GM03348 (cell line): Measurements from ENCODE around the gene LIME1.
A peak's percentile ranks its signal among the peaks of the same experiment; 100 is the strongest.

ENCODE experiments used
- DNase-seq: peaks from one replicate; pipeline ENCODE4 v3.0.0; 2012; ENCODE audit warnings: low spot score

Gene LIME1

DNA sequence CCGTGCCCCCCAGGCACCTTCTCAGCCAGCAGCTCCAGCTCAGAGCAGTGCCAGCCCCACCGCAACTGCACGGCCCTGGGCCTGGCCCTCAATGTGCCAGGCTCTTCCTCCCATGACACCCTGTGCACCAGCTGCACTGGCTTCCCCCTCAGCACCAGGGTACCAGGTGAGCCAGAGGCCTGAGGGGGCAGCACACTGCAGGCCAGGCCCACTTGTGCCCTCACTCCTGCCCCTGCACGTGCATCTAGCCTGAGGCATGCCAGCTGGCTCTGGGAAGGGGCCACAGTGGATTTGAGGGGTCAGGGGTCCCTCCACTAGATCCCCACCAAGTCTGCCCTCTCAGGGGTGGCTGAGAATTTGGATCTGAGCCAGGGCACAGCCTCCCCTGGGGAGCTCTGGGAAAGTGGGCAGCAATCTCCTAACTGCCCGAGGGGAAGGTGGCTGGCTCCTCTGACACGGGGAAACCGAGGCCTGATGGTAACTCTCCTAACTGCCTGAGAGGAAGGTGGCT is 39.1 kb upstream of the LIME1 start:
- DNase-seq = no peak

DNA sequence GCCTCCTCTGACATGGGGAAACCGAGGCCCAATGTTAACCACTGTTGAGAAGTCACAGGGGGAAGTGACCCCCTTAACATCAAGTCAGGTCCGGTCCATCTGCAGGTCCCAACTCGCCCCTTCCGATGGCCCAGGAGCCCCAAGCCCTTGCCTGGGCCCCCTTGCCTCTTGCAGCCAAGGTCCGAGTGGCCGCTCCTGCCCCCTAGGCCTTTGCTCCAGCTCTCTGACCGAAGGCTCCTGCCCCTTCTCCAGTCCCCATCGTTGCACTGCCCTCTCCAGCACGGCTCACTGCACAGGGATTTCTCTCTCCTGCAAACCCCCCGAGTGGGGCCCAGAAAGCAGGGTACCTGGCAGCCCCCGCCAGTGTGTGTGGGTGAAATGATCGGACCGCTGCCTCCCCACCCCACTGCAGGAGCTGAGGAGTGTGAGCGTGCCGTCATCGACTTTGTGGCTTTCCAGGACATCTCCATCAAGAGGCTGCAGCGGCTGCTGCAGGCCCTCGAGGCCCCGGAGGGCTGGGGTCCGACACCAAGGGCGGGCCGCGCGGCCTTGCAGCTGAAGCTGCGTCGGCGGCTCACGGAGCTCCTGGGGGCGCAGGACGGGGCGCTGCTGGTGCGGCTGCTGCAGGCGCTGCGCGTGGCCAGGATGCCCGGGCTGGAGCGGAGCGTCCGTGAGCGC is 38.5 kb upstream of the LIME1 start:
- DNase-seq = no peak

DNA sequence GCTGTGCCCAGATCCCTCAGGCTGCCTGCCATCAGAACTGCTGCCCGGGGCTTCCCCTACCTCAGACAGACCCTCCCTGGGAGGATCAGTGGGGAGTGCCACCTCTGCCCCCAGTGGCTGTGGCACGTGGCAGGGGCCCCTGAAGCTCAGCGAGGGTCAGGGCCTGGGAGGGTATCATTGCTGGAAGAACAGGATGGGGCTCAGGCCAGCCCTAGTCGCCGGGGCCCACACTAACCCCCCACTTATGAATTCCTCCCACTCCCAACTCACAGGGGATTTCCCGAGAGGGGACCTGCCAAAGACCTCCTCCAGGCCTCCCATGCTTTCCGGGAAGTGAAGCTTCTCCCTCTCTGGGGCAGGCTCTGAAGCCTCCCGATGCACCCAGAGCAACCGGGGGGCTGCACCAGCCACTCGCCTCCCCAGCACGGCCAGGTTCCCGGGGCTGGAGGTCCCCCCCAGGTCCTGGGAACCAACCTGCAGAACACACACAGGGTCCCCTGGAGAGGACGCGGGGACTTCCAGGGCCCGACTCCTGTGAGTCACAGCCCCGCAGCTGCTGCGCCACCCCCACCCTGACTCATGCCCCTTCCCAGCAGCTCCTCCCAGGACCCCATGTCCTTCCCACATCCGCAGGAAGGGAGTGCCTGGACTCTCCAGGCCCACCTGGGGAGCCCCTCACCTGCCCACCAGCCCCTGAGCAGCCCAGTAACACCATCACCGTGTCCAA is 37.6 kb upstream of the LIME1 start:
- DNase-seq = peak; percentile 94

DNA sequence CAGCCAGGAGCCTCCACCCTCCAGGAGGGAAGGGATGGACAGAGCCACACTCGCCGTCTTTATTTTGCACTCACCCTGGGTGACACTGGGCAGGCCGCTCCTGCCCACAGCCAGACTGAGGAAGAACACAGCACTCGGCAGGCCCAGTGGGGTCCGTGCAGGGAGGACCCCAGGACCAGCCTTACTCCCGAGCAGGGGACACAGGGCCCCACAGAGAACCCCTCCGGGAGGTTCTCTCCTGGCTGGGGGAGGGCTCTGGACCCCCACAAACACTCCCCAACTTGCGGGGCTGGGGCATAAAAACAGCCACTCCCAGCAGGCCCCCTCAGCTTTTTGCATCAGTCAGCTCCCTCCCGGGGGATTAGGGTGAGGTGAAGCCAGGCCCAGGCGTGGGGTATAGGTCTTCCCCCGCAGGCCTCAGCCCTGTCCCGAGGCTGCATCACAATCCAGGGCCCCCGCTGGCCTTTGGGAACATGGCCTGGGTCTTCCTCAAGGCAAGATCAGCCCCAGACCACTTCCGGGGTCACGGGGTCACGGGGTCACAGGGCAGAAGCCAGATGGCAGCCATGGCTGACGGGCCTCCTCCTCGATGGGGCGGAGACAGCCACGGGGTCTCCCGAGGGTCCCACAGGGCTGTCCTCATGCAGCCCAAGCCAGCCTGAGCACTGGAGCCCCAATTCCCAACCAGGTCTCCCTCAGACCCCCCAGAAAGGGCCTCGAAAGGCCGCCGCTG is 36.8 kb upstream of the LIME1 start:
- no peak for DNase-seq

DNA sequence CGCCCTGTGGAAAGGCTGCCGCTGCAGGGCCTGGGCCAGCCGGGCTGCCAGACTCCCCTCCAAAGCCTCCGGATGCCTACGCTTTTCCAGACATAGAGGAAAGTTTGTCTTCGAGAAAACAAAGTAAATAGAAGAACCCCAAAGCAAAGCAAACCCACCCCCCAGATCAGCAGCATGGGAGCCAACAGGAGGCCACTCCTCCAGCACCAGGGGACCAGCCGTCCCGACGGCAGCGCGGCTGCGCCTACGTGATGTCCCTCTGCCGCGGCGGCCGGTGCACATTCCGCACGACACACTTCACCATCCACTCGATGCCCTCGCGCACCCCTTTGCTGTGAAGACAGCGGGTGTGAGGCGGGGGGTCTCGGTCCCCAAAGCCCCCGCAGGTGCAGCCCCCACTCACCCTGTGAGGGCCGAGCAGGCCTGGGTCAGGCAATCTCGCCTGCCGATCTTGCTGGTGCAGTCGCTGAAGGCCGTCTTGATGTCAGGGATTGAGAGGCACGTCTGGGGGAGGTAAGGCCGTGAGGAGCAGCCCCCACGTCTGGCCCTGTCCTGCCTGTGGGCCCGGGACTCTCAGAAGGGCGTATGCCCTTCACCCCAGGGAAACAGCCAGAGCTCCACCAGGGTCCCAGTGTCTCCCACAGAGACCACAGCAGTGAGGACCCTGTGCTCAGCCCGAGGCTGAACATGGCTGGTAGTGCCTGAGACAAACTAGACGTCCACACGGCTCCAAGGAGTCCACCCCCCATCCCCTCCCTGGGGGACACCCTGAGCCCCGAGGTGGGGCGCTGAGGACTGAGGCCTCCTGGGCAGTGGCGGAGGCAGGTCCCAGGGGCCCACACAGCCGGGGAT is 36.0 kb upstream of the LIME1 start:
- no peak for DNase-seq

DNA sequence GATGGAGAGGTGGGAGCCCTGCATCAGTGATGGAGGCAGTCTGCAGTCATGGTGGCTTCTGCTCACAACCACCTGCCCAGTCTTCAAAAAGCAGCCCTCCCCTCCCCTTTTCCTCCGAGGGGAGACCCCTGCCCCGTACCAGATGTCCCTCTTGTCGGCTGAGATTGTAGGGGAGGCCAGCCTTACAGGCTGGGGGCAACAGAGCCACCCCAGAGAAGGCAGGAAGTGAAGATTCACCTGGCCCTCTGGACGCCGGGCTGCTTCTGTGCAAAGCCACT is 35.5 kb upstream of the LIME1 start:
- no peak for DNase-seq

DNA sequence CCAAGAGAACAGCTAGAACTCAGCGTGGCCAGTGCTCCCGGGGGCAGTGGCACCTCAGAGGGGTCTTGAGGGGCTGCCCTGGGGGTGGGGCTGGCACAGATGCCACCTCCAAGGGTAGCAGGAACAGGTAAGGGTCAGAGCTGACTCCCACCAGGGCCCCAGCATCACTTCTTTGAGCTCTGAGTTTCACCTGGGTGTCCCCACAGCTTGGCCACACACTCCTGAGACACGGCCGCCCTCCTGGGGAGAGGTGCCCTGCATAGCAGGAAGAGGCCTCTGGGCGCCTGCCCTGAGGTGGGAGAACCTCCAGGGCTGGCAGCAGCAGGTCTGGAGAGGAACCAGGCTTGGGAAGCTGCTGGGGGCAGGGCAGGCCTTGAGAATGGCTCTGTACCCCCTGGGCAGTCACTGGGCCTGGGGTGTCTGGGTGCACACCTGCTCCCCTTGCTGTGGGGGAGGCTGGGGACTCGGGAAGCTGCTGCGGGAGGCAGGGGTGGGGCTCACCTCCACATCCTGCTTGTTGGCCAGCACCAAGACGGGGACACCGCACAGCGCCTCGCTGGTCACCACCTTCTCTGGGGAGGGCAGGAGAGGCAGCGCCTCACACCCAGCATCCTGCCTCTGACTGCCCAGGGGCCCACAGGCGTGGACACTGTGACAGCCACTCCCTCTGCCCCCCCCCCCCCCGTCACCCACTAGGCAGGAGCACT is 35.0 kb upstream of the LIME1 start:
- no peak for DNase-seq

DNA sequence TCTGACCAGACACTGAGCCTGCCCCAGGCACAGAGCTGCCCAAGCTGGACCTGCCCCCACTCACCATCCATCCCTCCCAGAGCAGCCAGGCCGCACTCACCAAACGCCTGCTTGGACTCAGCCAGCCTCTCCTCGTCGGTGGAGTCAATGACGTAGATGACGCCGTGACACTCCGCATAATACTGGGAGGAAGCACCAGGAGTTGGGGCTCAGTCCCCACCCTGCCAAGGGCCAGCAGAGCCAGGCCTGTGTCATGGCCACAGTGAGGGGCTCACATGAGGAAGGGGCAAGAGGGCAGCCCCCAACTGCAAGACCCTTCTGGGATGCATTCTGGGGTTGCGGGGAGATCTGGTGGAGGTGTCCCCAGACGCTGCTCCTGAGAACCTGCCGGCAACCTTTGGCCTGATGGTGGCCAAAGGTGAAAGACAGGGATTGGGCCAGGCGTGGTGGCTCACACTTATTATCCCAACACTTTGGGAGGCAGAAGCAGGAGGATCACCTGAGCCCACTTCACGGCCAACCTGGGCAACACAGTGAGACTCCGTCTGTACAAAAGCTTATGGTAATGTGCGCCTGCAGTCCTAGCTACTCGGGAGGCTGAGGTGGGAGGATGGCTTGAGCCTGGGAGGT is 34.3 kb upstream of the LIME1 start:
- no peak for DNase-seq

DNA sequence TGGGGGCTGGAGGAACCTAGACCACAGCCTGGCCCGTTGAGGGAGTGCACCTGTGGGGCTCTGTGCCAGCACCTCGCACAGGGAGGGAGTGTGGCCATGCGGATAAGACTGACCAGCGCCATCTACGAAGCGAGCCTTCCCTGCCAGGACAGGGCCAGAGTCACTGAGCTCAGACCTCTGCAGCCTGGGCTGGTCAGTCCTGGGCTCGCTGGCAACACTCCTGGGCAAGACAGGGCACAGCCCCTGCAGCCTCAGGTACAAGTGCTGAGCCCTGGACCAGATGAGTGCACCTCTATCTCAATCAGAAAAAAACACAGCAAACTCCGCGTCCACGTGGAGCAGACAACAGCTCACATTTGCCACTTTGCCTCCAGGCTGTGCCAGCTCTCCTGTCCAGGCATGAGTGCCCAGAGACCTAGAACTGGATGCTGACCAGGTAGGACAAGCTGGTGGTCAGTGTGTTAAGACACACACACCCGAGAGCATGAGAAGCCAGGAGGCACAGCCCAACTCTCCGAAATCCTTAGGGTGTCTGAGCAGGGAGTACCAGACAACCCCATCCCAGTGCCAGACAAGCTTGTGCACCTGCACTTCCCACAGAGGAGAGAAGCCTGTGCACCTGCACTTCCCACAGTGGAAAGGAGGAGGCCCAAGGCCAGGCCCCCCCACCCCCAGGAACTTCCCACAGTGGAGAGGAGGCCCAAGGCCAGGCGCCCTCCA is 33.6 kb upstream of the LIME1 start:
- no peak for DNase-seq

DNA sequence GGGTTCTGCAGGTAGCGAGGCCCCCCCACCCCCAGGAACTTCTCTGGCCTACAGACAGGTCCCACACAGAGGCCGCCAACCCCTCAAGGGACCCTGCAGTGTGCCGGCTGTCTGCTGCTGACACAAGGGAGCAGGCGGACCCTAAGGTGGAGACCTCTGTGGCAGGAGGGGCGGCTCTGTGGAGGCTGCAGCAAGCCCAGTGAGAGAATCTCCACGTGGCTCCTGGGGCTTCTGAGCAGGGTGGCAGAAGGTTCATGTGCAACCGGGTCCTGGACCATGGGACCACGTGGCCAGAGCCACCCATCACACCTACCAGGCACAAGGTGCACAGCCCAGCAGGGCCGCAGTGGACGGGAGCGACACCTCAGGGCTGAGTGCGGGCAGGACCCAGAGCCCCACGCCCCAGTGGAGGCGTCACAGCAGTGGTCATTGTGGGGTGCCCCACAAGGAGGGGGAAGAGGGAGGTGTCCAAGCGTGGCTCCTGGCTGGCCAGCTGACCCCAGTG is 32.9 kb upstream of the LIME1 start:
- no peak for DNase-seq

DNA sequence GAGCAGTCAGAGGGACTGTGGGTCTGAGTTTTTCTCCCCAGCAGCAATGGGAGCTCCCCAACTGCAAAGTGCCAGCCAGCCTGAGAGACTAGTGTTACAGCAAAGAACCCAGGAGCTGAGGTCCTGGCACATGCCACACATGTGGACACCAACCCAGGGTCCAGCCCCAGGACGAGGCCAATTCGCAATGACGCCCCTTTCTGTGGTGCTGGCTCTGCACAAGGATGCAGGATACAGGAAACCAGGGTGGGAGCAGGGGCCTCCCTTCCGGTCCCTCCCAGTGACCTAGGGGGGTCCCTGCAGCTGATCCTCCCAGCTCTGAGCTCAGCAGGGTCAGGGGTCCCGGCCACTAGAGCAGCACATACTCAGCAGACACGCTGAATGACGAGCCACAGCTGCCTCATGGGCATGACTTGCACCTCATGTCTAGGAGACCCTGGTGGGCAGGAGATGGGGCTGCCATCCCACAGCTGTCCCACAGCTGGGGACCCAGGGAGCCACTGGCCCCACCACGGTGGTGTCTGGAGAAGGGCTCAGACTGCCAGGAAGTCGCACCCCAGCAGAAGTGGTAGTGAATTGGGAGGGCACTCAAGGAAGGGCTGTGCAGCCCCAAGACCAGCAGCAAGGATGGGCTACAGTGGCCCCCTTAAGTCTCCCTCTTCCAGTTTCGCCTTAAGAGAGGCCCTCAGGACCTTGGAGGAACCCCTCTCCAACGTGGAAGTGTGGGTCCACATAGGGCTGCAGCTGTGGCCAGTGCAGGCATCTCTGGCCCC is 32.3 kb upstream of the LIME1 start:
- no peak for DNase-seq

DNA sequence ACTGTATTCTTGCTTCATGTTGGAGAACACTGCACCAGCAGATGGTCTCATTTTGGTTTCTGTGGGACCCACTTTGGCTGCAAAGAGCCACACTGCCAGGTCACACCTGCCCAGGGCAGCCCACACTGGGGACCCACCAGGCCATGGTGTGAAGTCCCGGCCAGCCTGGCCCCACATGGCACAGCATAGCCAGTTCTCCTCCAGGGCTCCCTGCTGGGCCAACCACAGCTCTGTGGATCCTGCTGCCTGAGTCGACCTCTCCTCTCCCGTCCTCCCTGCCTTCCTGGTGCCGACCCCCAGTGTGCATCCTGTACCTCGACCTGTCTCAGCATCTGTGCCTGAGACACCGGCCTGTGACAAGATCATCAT is 31.7 kb upstream of the LIME1 start:
- no peak for DNase-seq

DNA sequence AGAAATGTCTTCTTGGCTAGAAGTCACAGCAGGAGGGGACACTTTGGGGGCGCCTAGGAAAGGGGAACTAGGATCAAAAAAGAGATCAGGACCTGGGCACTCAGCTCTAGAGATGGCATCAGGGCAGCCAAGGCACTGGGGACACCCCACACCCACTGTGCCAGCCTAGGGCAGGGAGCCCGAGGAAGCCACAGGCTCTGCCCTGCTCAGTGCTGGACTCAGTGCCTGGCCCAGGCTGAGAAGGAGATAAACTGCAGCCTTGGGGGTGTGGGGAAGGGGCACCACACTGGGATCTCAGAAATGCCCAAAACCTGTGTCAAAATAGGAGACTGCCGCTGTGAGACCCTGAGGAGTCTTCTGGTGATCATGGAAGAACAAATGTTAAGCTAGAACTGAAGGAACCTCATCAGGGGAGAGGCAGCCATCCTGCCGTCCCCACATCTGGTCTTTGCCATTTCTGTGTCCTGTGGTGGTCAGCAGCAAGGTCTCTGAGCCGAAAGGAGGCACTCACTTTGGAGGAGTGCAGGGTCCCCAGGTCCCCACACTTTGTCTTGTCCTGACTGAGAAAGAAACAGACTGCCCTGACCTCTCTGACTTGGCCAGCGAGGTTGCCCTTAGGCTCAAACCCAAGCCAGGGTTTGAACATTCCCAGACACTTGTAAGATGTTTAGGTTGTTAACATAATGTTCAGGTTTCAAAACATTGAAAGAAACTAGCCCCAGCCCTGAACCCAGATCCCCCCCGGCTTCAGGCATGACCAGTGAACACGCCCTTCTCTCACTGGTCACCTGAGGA is 31.0 kb upstream of the LIME1 start:
- no peak for DNase-seq

DNA sequence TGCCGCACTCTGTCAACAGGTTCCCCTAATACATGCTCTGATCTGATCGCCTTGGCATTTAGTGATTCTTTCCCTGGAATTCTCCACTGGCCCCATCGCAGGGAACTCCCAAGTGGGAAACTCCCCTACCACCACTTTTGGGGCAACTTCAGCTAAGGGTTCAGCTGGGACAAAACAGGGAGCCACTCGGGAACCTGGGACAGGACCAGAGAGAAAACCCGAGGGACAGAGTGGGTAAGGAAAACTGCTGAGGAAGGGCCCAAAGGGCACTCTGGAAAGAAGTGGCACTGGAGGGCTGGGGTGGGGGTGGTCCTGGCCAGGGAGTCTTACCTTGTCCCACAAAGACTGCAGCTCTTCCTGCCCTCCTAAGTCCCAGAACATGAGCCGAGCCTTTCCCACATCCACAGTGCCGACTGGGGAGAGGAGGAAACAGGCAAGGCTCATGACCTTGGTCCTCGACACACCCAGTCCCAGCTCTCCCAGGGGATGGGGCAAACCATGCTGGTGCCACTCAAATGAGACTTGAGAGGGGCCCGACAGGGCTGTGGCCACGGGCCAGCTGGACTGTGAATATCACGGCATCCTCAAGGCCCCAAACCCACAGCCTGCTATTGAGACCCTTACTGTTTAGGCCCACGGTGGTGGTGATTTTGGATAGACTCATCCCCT is 30.3 kb upstream of the LIME1 start:
- peak; percentile 2 for DNase-seq

DNA sequence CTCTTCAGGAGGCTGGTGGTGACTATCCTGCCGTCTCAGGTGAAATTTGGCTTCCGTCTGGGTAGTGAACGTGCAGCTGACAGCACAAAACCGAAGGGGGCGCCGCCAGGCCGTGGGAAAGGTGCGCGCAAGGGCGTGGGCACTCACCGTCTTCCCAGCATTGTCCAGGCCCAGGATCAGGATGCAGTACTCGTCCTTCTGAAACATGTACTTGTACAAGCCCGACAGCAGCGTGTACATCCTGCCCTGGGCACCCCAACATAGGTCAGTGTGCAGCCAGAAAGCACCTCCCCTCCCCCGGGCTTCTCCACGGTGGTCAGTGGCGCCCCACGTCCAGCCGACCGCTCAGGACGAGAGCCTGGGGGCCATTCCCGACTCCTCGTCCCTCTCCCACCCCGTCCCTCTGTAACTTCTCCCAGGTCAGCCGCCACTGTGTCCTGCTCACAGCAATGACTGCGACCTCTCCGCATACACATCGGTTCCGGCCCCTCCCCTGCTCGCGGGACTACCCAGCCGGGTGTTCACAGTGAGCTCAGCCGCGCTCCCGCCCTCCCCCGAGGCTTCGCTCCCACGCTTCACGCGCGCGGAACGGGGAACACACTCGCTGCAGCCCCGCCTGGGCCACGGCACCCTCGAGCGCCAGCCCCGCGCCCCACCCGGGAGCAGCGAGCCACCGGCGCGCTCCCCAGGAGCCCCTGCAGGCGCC is 29.5 kb upstream of the LIME1 start:
- DNase-seq = peak; percentile 81

DNA sequence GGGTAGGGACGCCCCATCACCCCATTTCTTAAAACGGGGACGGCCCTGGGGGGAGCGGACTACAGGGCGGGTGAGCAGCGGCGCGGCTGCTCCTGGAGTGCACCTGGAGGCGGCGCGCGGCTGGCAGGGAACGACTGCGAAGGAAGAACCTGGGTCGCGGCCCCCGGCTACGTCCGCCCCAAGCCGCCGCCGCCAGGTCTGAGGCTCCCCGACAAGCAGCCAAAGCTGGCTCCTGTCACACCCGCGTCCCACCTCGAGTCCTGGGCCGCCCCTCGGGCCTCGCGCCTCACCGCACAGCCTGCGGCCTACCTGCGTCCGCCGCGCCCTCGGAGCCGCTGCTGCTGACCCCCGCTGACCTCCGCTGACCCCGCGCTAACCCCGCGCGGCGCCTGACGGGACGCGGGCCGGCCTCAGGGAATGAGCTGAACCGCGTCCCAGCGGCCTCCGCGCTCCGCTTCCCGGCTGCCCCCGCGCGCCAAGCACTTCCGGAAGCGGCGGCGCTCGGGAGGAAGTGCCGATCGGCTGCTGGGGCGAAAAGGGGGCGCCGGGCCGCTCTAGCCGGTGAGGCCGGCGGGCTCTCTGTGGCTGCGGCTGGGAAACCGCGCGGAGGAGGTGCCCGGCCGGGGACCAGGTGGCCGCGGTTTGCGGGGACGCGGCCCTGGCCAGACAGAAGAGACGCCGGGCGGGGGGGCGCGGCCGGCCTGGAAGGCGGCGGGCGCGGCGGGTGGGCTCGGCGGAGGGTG is 28.7 kb upstream of the LIME1 start, which contains the start of the genes ARFRP1 and ZGPAT:
Gene ARFRP1, minus strand, starts transcription at position 419 of the 743 bp plus-strand sequence. CDS start 885 bp downstream, outside the sequence.
Gene ZGPAT, plus strand, starts transcription at position 482 of the 743 bp plus-strand sequence. CDS start 542 bp downstream, outside the sequence.
- DNase-seq = peak; percentile 95
